ENCODE data around the gene PEX7.

PEX7 gene

DNA sequence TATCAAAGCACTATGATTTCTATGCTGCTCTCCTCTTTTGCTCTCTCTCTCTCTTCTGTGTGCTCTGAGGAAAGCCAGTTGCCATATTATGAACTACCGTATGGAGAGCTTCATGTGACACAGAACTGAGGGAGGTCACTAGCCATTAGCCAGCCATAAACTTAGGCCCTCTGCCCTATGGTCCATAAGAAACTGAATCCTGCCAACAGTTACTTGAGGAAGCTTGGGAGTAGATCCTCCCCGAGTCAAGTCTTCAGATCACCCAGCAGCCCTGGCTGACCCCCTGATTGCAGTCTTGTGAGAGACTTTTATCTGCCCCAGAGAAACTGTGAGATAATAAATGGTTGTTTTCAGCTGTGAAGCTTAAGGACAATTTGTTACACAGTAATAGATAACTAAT lies 5.7 kb upstream of the PEX7 start:
- DNase-seq (ENCODE audit: low read depth) = no peak
- TF ChIP-seq, protein P1, sequence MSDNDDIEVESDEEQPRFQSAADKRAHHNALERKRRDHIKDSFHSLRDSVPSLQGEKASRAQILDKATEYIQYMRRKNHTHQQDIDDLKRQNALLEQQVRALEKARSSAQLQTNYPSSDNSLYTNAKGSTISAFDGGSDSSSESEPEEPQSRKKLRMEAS (IDR thresholded peaks at IDR 0.05; ENCODE audit: low read depth, low read length) = no peak
- TF ChIP-seq, protein P2, sequence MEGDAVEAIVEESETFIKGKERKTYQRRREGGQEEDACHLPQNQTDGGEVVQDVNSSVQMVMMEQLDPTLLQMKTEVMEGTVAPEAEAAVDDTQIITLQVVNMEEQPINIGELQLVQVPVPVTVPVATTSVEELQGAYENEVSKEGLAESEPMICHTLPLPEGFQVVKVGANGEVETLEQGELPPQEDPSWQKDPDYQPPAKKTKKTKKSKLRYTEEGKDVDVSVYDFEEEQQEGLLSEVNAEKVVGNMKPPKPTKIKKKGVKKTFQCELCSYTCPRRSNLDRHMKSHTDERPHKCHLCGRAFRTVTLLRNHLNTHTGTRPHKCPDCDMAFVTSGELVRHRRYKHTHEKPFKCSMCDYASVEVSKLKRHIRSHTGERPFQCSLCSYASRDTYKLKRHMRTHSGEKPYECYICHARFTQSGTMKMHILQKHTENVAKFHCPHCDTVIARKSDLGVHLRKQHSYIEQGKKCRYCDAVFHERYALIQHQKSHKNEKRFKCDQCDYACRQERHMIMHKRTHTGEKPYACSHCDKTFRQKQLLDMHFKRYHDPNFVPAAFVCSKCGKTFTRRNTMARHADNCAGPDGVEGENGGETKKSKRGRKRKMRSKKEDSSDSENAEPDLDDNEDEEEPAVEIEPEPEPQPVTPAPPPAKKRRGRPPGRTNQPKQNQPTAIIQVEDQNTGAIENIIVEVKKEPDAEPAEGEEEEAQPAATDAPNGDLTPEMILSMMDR (IDR thresholded peaks at IDR 0.05; ENCODE audit: low read depth, low read length) = no peak
- no peak for TF ChIP-seq MYC (IDR thresholded peaks at IDR 0.05; ENCODE audit: low read depth, low read length)
- no peak for TF ChIP-seq POLR2A (IDR thresholded peaks at IDR 0.05; ENCODE audit: extremely low read depth, insufficient read length)
- no peak overlapping the region for H3K4me3 ChIP-seq (ENCODE audit: low read depth, low read length)

DNA sequence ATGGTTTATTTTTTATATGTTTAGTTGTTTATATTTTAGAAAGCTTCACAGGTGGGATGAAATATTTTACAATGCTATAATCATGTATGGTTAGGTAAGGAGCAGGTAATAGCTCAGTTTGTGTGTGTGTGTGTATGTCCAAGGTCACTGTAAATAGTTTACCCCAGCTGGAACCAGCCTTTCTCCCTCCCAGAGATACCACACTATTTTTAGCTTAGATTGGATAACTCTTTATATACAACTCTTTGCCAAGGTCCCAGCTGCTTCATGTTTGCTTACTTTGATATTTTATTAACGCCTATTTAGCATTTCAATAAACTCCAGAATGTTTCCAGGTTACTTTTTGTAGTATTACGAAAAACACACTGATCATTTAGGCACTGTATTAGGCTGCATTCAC lies 1.8 kb upstream of the PEX7 start:
- no peak for TF ChIP-seq POLR2A (IDR thresholded peaks at IDR 0.05; ENCODE audit: extremely low read depth, insufficient read length)
- TF ChIP-seq, protein P2 (IDR thresholded peaks at IDR 0.05; ENCODE audit: low read depth, low read length) = no peak
- TF ChIP-seq MYC (IDR thresholded peaks at IDR 0.05; ENCODE audit: low read depth, low read length) = no peak
- TF ChIP-seq, protein P1 (IDR thresholded peaks at IDR 0.05; ENCODE audit: low read depth, low read length) = no peak
- DNase-seq (ENCODE audit: low read depth) = no peak
- H3K4me3 ChIP-seq (ENCODE audit: low read depth, low read length) = no peak overlapping the region

DNA sequence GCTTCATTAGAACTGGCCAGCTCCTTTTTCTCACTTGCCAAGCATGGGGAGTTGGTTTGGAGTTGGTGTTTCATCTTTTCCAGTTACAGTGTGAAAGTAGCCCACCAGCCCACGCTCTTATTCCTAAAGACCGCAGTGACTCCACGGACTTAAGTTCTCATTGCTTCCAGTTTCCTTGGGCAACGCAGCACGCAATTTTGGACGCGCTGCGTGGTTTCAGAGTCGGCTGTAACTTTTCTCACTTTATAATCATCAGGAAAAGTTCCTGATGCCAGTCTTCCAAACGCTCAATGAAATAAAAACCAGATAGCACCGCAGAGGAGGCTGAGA lies 381 bp upstream of the PEX7 start:
- H3K4me3 ChIP-seq (ENCODE audit: low read depth, low read length) = peak overlapping the region; percentile 79
- TF ChIP-seq, protein P2 (IDR thresholded peaks at IDR 0.05; ENCODE audit: low read depth, low read length) = no peak
- TF ChIP-seq POLR2A (IDR thresholded peaks at IDR 0.05; ENCODE audit: extremely low read depth, insufficient read length) (no peak), MYC (IDR thresholded peaks at IDR 0.05; ENCODE audit: low read depth, low read length) (no peak)
- TF ChIP-seq, protein P1 (IDR thresholded peaks at IDR 0.05; ENCODE audit: low read depth, low read length) = no peak
- no peak for DNase-seq (ENCODE audit: low read depth)

DNA sequence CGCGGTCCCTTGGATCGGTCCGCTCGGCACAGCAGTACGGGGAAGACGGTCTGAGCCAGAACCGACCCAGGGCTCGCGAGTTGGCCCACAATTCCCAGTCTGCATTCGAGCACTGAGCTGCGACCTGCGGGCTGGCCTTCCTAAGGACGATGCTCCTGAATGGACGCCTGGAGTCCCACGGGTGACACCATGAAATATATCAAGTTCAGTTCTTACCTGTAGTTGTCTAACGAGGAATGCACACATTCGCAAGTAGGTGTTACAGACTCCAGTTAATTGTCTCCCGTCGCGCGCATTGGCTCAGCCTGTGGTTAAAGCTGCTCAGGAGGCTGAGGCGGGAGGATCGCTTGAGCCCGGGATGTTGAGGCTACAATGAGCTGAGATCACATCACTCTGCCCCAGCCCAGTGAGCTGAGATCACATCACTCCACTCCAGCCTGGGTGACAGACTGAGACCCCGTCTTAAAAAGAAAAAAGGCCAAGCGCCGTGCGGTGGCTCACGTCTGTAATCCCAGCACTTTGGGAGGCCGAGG lies 802 bp downstream of the PEX7 start:
- peak overlapping the region; percentile 79 for H3K4me3 ChIP-seq (ENCODE audit: low read depth, low read length)
- no peak for DNase-seq (ENCODE audit: low read depth)
- TF ChIP-seq MYC (IDR thresholded peaks at IDR 0.05; ENCODE audit: low read depth, low read length) (no peak), POLR2A (IDR thresholded peaks at IDR 0.05; ENCODE audit: extremely low read depth, insufficient read length) (no peak)
- TF ChIP-seq, protein P2 (IDR thresholded peaks at IDR 0.05; ENCODE audit: low read depth, low read length) = no peak
- TF ChIP-seq, protein P1 (IDR thresholded peaks at IDR 0.05; ENCODE audit: low read depth, low read length) = no peak

DNA sequence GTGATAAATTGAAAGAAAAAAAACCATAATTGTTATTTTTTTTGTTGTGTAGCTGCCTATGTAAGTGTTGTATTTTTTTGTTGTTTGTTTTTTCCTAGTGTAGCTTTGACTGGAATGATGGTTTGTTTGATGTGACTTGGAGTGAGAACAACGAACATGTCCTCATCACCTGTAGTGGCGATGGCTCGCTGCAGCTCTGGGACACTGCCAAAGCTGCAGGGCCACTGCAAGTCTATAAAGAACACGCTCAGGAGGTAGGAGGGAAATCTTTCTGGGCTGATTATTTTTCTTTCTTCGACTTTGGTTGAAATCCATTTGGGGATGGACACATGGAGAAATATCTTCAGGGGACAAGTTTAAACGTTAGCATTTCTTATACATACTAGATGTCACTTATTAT lies 3.8 kb downstream of the PEX7 start:
- no peak overlapping the region for H3K4me3 ChIP-seq (ENCODE audit: low read depth, low read length)
- TF ChIP-seq MYC (IDR thresholded peaks at IDR 0.05; ENCODE audit: low read depth, low read length) = no peak
- TF ChIP-seq, protein P1 (IDR thresholded peaks at IDR 0.05; ENCODE audit: low read depth, low read length) = no peak
- TF ChIP-seq, protein P2 (IDR thresholded peaks at IDR 0.05; ENCODE audit: low read depth, low read length) = no peak
- DNase-seq (ENCODE audit: low read depth) = no peak

Data from NB4 (cell line).